Stimulated activated CD4-positive, alpha-beta T cell treated with anti-CD3 and anti-CD28 coated beads, Interleukin-2, amount 100 ng/mL, for 4 hours (primary cell): ENCODE results near the gene CDR2.
"Not testable (repeated sequence)": the region's sequence is repeated elsewhere in the genome, so short reads cannot be mapped to it uniquely, and the experiment has no call there.

Source experiments
- DNase-seq: peaks from one replicate; pipeline ENCODE4 v3.0.0-alpha.2; 2020; ENCODE audit warnings: low read depth

Gene CDR2

DNA sequence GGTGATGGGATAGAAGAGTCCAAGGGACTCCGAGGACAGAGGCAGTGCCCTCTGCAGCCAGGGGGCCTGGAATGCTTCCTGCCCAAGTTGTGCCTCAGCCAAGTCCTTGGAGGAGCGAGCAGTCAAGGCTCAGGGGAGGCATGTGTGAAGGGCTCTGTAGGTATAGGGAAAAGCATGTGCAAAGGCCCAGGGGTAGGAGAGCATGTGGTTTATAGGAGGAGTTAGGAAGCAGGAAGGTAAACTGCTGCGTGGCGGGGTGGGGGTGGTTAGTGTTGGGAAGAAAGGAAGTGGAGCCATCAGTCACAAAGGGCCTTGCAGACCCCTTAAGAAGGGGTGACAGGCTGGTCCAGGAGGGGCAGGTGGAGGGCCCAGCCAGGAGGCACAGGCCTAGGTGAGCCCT is 70.0 kb downstream of the CDR2 start:
- DNase-seq: no peak

DNA sequence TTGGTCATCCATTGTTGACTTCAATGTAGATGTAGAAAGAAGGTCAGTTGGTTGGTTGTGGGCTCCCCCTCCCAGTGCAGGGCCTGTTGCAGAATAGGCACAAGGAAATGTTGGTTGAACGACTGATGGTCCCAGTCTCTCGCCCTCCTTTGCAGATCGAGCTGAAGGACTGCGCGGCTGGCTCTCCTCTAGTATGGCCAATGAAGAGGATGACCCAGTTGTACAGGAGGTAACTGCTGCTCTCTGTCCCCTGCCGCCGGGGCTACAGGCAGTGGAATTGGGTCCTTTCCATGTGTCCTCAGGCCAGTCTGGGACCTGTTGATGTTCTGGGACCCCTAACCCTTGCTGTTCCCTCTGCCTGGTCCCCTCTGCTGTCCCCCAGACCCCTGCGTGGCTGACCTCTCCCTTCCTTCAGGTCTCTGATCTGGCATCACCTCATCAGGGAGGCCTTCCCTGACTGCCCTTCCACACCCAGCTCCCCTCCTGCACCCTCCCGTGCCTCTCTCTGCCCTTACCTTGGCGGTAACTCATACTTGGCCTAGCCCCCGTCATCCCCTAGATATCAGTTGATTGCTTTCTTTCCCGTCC is 71.5 kb downstream of the CDR2 start:
- DNase-seq: no peak

DNA sequence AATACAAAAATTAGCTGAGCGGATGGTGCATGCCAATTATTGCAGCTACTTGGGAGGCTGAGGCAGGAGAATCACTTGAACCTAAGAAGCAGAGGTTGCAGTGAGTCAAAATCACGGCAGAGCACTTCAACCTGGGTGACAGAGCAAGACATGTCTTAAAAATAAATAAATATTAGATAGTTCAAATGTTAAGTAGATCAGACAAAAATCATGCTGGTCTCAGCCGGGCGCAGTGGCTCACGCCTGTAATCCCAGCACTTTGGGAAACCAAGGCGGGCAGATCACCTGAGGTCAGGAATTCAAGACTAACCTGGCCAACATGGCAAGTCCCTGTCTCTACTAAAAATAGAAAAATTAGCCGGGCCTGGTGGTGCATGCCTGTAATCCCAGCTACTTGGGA is 73.0 kb downstream of the CDR2 start:
- DNase-seq: not testable (repeated sequence)

DNA sequence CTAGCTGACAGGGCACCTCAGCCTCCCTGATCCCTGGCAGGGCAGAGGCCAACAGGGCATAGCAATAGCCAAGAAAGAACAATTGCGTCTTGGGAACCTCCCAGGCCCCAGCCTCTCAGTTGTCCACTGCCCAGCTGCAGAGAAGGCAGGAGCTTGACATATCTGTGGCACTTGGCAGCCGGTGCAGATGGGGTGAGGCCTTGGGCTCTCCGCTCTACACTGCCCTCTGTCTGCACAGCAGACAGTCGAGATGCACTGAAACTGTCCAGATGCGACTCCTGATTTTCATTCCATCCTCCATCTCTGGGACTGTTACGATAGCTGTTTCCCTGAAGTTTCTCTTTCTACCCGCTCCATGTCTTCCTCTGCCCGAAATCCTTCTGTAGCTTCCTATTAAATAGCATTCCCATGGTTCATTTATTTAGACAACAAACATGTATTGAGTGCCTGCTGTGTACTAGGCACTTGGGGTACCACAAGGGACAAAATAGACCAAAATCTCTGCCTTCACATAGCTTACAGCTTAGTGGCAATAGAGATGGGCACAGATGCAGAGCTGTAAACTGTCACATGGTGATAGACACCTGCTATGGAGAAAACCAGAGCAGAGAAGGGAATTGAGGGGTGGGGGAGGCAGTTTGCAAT is 73.9 kb downstream of the CDR2 start:
- no peak for DNase-seq

DNA sequence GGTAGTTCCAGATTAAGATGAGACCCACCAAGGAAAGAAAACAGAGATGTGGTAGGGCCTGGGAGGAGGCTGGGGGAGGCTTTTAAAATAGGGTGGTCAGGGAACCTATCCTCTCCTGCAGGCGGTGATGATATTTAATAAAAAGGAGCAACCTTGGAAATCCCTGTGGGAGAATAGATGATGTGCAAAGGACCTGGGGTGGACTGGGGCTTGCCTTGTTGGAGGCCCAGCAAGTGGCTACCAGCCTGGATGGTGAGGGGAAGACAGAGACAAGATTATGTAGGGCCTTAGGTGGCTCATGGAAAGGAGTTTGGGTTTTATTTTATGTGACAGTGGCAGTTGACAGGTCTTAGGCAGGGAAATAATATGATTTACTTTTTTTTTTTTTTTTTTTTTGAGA is 75.4 kb downstream of the CDR2 start:
- no peak for DNase-seq

DNA sequence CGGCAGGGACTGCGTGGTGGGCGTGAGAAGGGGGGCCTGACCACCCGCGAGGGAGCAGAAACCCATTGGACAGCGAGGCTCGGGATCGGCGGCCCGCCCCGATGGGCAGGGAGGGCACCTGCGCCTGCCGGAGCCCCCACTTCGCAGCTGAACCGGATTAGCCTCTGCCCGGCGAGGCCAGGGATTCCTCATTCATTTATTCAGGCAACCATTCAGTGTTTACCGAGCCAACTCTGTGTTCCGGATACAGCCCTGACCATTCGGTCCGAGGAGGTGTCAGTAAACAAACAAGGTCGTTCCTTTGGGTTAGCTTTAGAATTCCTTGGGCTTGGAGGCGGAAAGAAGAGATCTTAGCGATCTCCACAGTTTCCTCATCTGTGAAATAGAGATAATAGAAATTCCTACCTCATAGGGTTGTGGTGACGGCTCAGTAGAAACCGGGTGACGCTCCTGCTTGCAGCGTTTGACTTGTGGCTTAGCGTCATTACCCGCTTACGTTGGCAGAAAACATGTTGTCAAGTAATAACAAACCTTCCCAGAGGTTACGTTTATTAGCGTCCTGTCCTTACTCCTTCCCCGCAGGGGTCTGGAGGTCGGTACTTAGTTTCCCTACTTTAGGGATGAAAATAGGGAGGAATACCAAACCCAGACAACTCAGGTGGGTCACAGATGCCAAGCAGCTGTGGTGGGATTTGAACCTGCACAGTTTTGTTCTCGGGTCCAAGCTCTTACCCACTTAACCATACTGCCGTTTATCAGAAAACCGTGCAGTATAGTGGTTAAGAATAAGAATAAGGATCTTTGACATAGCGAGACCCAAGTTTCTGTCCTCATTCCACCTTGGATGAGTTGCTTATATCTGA is 76.3 kb downstream of the CDR2 start:
- peak; percentile 51 for DNase-seq

DNA sequence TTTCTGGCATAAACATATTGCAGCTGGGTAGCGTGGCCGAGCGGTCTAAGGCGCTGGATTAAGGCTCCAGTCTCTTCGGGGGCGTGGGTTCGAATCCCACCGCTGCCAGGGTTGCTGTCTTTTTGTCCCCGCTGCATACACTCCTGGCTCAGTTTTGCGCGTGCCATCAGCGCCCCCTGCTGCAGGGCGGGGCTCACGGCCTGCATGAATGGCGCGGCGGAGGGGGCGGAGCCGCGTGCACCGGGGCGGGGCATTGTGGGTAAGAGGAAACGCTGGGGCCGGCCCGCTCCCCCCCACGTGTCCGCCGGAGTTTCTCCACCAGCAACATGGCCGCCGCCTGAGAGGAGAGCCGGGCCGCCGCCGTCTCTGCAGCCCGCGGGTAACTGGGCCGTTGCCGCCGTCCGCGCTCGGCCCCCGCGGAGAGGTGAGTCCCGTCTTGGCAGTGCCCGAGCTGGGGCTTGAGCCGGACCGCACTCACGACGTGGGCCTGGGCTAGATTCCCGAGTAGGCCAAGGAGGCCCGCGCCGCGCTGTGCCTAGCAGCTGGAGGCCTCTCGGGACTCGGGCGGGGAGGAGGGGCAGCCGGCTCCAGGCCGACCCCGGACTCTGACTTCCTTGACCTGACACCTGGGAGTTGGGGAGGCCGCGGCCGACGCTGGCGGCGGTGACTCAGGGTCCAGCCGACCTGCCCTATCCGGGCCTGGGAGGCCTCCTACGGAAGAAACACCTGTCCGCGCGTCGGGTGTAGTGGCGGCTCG is 77.1 kb downstream of the CDR2 start, which contains the start of gene POLR3E:
TSS of gene POLR3E (plus strand) at position 296 of the 757 bp plus-strand sequence. CDS start 5,560 bp downstream, outside the sequence.
- DNase-seq: peak; percentile 99

DNA sequence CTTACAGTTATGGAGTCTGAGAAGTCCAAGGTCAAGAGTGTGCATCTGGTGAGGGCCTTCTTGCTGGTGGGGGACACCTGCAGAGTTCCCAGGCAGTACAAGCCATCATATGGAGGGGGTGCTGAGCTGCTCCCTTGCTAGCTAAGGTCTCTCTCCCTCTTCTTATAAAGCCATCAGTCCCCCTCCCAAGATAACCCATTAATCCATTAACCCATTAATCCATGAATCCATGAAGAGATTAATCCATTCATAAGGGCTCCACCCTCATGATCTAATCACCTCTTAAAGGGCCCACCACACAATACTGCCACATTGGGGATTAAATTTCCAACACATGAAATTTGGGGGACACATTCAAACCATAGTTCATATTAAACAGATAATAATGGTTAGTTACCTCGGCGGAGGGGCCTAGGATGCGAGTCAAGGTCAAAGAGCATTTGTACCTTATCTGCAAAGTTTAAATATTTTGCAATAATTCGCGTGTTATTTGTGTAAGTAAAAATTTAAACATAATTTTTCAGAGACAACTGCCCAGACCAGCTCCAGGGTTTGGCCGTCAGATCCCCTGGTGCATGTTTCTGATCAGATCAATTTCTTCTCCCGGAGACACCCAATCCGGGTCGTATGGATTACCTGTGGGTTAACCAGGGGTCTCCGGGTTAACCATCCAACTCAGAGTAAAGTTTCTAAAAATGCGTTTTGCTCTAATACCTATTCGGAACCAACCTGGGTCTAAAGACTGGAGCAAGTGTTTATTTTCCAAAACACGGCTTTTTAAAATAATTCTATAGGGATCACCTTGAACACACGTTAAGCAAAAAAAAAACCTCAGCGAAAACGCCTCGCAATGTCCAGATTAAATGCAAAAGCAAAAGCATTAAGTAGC is 78.0 kb downstream of the CDR2 start:
- no peak for DNase-seq
